GM18909 (cell line): ENCODE results near the gene HOXC12.
A peak's percentile ranks its signal among the peaks of the same experiment; 100 is the strongest.

ENCODE experiments used
- ATAC-seq: cut with Tn5 transposase; IDR thresholded peaks from one replicate; pipeline ENCODE4 v1.9.1; 2021; ENCODE audit warnings: mild to moderate bottlenecking; ENCODE audit not compliant: unreplicated experiment, poor library complexity

The HOXC12 gene

GRCh38 chr12:54005853-54006558 lies 51.3 kb downstream of the HOXC12 start:
- ATAC-seq = peak; percentile 80

DNA sequence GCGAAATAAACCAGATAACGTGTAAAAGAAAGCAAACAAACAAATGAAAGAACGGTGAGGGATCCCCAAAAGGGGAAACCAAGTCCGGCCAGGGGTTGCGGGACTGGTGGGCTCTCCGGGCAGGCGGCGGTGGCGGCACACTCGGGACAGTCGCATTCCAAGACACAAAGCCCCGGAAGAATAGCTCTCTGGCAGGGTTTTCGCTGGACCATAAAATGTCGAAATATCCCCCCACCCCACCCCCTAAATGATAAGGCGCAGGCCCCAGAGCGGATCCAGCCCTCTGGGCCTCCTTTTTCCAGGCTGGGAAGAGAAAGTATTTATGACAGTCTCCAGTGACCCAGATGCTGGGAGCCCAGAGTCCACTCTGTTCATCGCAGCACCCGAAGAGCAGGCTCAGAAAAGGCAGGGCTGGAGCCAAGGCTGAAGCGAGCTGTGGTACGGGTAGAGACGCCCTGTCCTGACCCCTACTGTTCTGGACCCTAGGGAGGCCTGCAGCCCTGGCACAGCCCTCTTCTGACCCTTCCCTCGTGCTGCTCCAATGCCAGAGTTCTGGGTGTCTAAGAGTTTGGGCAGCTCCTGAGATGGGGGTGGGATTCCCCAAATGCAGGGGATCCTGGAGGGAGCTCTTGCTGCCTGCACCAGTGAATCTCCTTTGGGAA lies 52.0 kb downstream of the HOXC12 start:
- no peak for ATAC-seq

- ATAC-seq = no peak
Measured at GRCh38 chr12:54007538-54008259, 53.0 kb downstream of the HOXC12 start.

DNA sequence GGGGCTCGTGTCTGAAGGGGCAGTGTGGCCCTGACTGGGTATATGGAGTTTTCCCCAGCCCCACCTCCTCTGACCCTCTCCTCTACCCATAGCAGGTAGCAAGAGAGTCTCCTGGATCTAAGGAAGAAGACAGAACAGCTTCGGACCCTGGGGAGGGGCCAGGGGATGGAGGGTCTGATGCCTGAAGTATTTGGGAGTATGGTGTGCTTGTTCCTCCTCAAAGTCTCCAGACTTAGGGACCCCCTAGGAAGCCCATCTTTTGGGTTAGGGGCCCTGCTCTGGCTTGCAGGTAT lies 53.5 kb downstream of the HOXC12 start:
- ATAC-seq = no peak
